B cell (primary cell): ENCODE results near the gene MEGF11. TPM values are rescaled to one million over a fixed set of nuclear protein-coding genes. Genes with fewer than 3 reads are reported as not detected.

ENCODE experiments used
- ATAC-seq: fragments of 200-7000 bp; cut with Tn5 transposase; one replicate; pipeline ENCODE4 v1.10.0; 2021; ENCODE audit warnings: low read depth, mild to moderate bottlenecking, moderate number of reproducible peaks, moderate library complexity
- CTCF ChIA-PET: fragments of 350-600 bp; sonication (Branson Sonifier 250); formaldehyde crosslinking; loops from one replicate; lab custom pipeline; 2021; ENCODE audit warnings: antibody characterized with exemption, inconsistent platforms; lab: Charles Lee
- POLR2A ChIA-PET: fragments of 350-600 bp; sonication (Branson Sonifier 250); formaldehyde crosslinking; loops from one replicate; lab custom pipeline; 2021; ENCODE audit warnings: antibody characterized with exemption; lab: Charles Lee
- DNase-seq: peaks from one replicate; pipeline ENCODE4 v3.0.0; 2013
- H2AFZ ChIP-seq: 2 replicates; pipeline ENCODE4 v1.6.1; 2012; ENCODE audit warnings: mild to moderate bottlenecking, low read depth, low read length; ENCODE audit not compliant: insufficient read depth, poor library complexity, severe bottlenecking
- H3K27ac ChIP-seq, 2 donors: 1 replicate in 1 of 2; 2 replicates in 1 of 2; pipeline ENCODE4 v1.5.1; 2012 to 2013; ENCODE audit warnings: low read length in 2 of 2, mild to moderate bottlenecking in 2 of 2, moderate library complexity in 1 of 2
- H3K27me3 ChIP-seq, 4 experiments: fragments of 200-600 bp in 1 of 4; sonication (generic) in 1 of 4; replicated peaks in 1 of 4; 1 replicate in 2 of 4; 2 replicates in 2 of 4; pipeline versions ENCODE4 v1.6.1 to v1.7.0; 2013 to 2016; ENCODE audit warnings: low read length in 3 of 4, mild to moderate bottlenecking in 2 of 4, mixed read lengths in 1 of 4, moderate library complexity in 1 of 4; ENCODE audit not compliant: insufficient read depth in 4 of 4, control insufficient read depth in 3 of 4; ENCODE audit errors: control extremely low read depth in 1 of 4
- H3K36me3 ChIP-seq, 2 experiments: replicated peaks in 1 of 2; 1 replicate in 1 of 2; 2 replicates in 1 of 2; pipeline versions ENCODE4 v1.6.1 to v1.7.1; 2013; ENCODE audit warnings: low read length in 1 of 2; ENCODE audit not compliant: insufficient read depth in 2 of 2, control insufficient read depth in 1 of 2; ENCODE audit errors: control extremely low read depth in 1 of 2, extremely low read depth in 1 of 2
- H3K4me1 ChIP-seq, 2 donors: fragments of 200-600 bp in 1 of 2; sonication (generic) in 1 of 2; 1 replicate in 1 of 2; 2 replicates in 1 of 2; pipeline versions ENCODE4 v1.5.1 to v1.6.1; 2013 to 2017; ENCODE audit warnings: low read length in 2 of 2; ENCODE audit not compliant: control insufficient read depth in 2 of 2, insufficient read depth in 2 of 2
- H3K4me2 ChIP-seq: replicated peaks from 2 replicates; pipeline ENCODE3; 2012; ENCODE audit warnings: mild to moderate bottlenecking, low read depth, low read length; ENCODE audit not compliant: poor library complexity, severe bottlenecking
- H3K4me3 ChIP-seq, 5 experiments: fragments of 200-600 bp in 1 of 5; sonication (generic) in 1 of 5; 1 replicate in 3 of 5; 2 replicates in 2 of 5; pipeline versions ENCODE4 v1.5.1 to v1.7.0; 2011 to 2016; ENCODE audit warnings: low read length in 4 of 5, mild to moderate bottlenecking in 4 of 5, low read depth in 2 of 5, control low read depth in 1 of 5, moderate library complexity in 1 of 5; ENCODE audit not compliant: insufficient read depth in 1 of 5; ENCODE audit errors: control extremely low read depth in 1 of 5, extremely low read depth in 1 of 5
- H3K79me2 ChIP-seq: fragments of 200-600 bp; sonication (generic); one replicate; pipeline ENCODE4 v1.6.0; 2016; ENCODE audit warnings: low read length; ENCODE audit not compliant: control insufficient read depth, insufficient read depth
- H3K9ac ChIP-seq: fragments of 200-600 bp; sonication (generic); 2 replicates; pipeline ENCODE4 v1.6.1; 2017; ENCODE audit warnings: mild to moderate bottlenecking, low read length, moderate library complexity
- H3K9me3 ChIP-seq, 3 donors: one replicate each; pipeline versions ENCODE4 v1.6.1 to v1.7.1; 2013; ENCODE audit warnings: low read length in 2 of 3; ENCODE audit not compliant: control insufficient read depth in 2 of 3, insufficient read depth in 1 of 3; ENCODE audit errors: control extremely low read depth in 1 of 3
- H4K20me1 ChIP-seq: 2 replicates; pipeline ENCODE4 v1.6.0; 2012; ENCODE audit warnings: mild to moderate bottlenecking, low read length; ENCODE audit not compliant: insufficient read depth, control insufficient read depth, poor library complexity, severe bottlenecking
- H3K27ac Mint-ChIP-seq: one replicate; pipeline ENCODE4 v1.8.0; 2021; ENCODE audit warnings: mixed read lengths
- H3K27me3 Mint-ChIP-seq: one replicate; pipeline ENCODE4 v1.8.0; 2021; ENCODE audit warnings: mixed read lengths
- H3K4me1 Mint-ChIP-seq: one replicate; pipeline ENCODE4 v1.8.0; 2021; ENCODE audit warnings: mixed read lengths
- H3K4me3 Mint-ChIP-seq: one replicate; pipeline ENCODE4 v1.8.0; 2021; ENCODE audit warnings: mixed read lengths
- H3K9me3 Mint-ChIP-seq: one replicate; pipeline ENCODE4 v1.8.0; 2022; ENCODE audit warnings: mixed read lengths; ENCODE audit not compliant: insufficient read depth
- CTCF ChIP-seq: fragments of 200-600 bp; IDR thresholded peaks from one replicate; pipeline ENCODE4 v1.8.0; 2022; ENCODE audit warnings: antibody characterized with exemption, mild to moderate bottlenecking
- EZH2 ChIP-seq: IDR thresholded peaks from 2 replicates; pipeline ENCODE4 v1.6.1; 2012; ENCODE audit warnings: borderline replicate concordance, low read depth, mild to moderate bottlenecking, moderate library complexity, low read length; ENCODE audit not compliant: insufficient read depth, poor library complexity, severe bottlenecking
- WGBS: methylation state at CpG from one replicate; pipeline ENCODE4 v1.1.5; 2013; ENCODE audit warnings: missing lambda C conversion rate; ENCODE audit not compliant: insufficient coverage; 5-methylcytosine and 5-hydroxymethylcytosine counted together
- intact Hi-C: fragments of 100-400 bp; cut with micrococcal nuclease; formaldehyde crosslinking; loops from one replicate; pipeline ENCODE4 v1.10.0; 2022
- polyA plus RNA-seq: library from polyadenylated mRNA; depleted of rRNA; stranded (reverse); fragments of >200 nt; gene quantifications from 2 replicates; pipeline ENCODE4 v1.2.3, GENCODE V29; 2012
- total RNA-seq, 2 donors: library from RNA; stranded (reverse); fragments of 120-200 nt in 1 of 2; gene quantifications; 1 replicate in 1 of 2; 2 replicates in 1 of 2; pipeline versions ENCODE4 v1.2.3 to v1.2.4, GENCODE V29; 2013 to 2022

MEGF11 gene
- total and polyA plus RNA-seq, 2 donors (not counting 1 experiment from before 2014, with no cell fraction given): 0.04 to 0.34 TPM

GRCh38 chr15:65935391-65935790 lies 318.2 kb downstream of the MEGF11 start:
- no peaks in the 10 kb centered on the region for H3K4me1 Mint-ChIP-seq
- no peaks in the 10 kb centered on the region for H3K4me1 ChIP-seq
- DNase-seq (no peak), ATAC-seq (no peak)
- H3K4me3 ChIP-seq: no peak overlapping the region
- H4K20me1 ChIP-seq: no peaks in the 10 kb centered on the region
- H3K9ac ChIP-seq: no peak overlapping the region
- H3K79me2 ChIP-seq: no peaks in the 10 kb centered on the region
- H3K27ac Mint-ChIP-seq: peak overlapping the region; percentile 26
- no peak overlapping the region for H3K27ac ChIP-seq
- H3K9me3 ChIP-seq: no peaks in the 10 kb centered on the region
- H3K27me3 Mint-ChIP-seq: no peaks in the 10 kb centered on the region
- POLR2A ChIA-PET: no interaction called here
- 100% methylated on average over 2 of the region's 2 CpGs for WGBS
- H3K36me3 ChIP-seq: no peaks in the 10 kb centered on the region
- CTCF ChIA-PET: interaction anchor here (0.9 kb wide), 1 partner anchor 66 kb away, joined by 3 read pairs; the partner anchor contains the start of gene RAB11A
- TF ChIP-seq CTCF (no peak), EZH2 (no peak)
- intact Hi-C loops: no loop called here
- no peak overlapping the region for H2AFZ ChIP-seq
- H3K4me2 ChIP-seq: no peak overlapping the region
- H3K27me3 ChIP-seq: no peaks in the 10 kb centered on the region
- no peak overlapping the region for H3K4me3 Mint-ChIP-seq
- no peaks in the 10 kb centered on the region for H3K9me3 Mint-ChIP-seq

- 92% methylated on average over 2 of the region's 4 CpGs for WGBS
- Mint-ChIP-seq H3K9me3 (no peaks in the 10 kb centered on the region), H3K4me3 (no peak overlapping the region), H3K27me3 (no peaks in the 10 kb centered on the region), H3K4me1 (no peaks in the 10 kb centered on the region), H3K27ac (no peak overlapping the region)
- H3K4me1 ChIP-seq: no peaks in the 10 kb centered on the region
- ChIA-PET CTCF (no interaction called here), POLR2A (no interaction called here)
- no peak for TF ChIP-seq EZH2
- no peak for TF ChIP-seq CTCF
- no peaks in the 10 kb centered on the region for H3K36me3 ChIP-seq
- no peak overlapping the region for H3K4me2 ChIP-seq
- intact Hi-C loops: no loop called here
- ATAC-seq (no peak), DNase-seq (no peak)
- H3K27ac ChIP-seq: no peak overlapping the region
- no peak overlapping the region for H2AFZ ChIP-seq
- H3K9me3 ChIP-seq: no peaks in the 10 kb centered on the region
- no peaks in the 10 kb centered on the region for H3K27me3 ChIP-seq
- H4K20me1 ChIP-seq: no peaks in the 10 kb centered on the region
- H3K9ac ChIP-seq: no peak overlapping the region
- H3K79me2 ChIP-seq: no peaks in the 10 kb centered on the region
- no peak overlapping the region for H3K4me3 ChIP-seq
Measured at GRCh38 chr15:65931221-65931620, 322.3 kb downstream of the MEGF11 start.
